Measurements from ENCODE around the gene FARS2. TPM values are rescaled to one million over a fixed set of nuclear protein-coding genes. Genes with fewer than 3 reads are reported as not detected.

The FARS2 gene
- polyA plus RNA-seq, 1 of the 3 experiments (the other 2 are of a cell fraction): 12.5 TPM

DNA sequence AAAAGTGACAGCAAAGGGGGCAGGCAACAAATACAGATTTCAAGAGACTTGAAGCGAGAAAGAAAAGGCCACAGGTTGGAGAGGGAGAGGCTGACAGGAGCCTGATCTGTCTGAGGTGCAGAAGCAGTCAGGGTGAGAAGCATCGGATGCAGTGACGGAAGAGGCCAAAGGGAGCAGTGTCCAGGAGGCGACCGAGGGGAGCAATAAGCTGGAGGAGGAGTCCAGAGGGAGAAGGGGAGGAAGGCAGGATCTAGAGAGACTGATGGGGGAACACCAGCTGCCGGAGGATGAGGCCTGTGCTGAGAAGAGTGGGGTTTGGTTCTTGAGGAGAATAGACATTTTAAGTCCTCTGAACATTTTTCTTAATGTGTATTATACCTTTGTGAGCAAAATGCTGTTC, 23.8 kb downstream of the FARS2 start:
- Histone ChIP-seq H3K4me2 (no peak overlapping the region), H4K20me1 (ENCODE audit: insufficient read depth) (peaks cover 13% of the 10 kb centered on the region), H3K9ac (no peak overlapping the region), H3K27ac (ENCODE audit: low read depth in 2 of 2, low read length in 1 of 2) (no peak overlapping the region), H3F3A (replicated peaks; ENCODE audit: insufficient read depth) (no peaks in the 10 kb centered on the region), H3K27me3 (ENCODE audit: insufficient read depth) (no peaks in the 10 kb centered on the region), H3K9me3 (no peaks in the 10 kb centered on the region), H3K36me3 (replicated peaks in 1 of 2; ENCODE audit: control insufficient read depth in 1 of 2, insufficient read depth in 2 of 2, low read length in 1 of 2) (no peaks in the 10 kb centered on the region), H3K79me2 (ENCODE audit: insufficient read depth) (peaks cover 9% of the 10 kb centered on the region), H2AFZ (ENCODE audit: low read depth) (no peak overlapping the region), H3K4me3 (ENCODE audit: low read depth in 2 of 2, low read length in 1 of 2) (no peak overlapping the region), H3K9me2 (no peaks in the 10 kb centered on the region), H3K4me1 (ENCODE audit: control insufficient read depth in 1 of 2, insufficient read depth in 2 of 2, low read depth in 1 of 2, low read length in 1 of 2) (peaks cover 0 to 3% of the 10 kb centered on the region in 2 experiments; a peak in 1 of 4 replicates)
- CTCF ChIA-PET: no interaction called here
- WGBS (ENCODE audit: low lambda C conversion rate): 97% methylated on average over 6 of the region's 6 CpGs
- no peak for DNase-seq
- TF ChIP-seq FOXJ3 (CRISPR knock-in tag; IDR thresholded peaks at IDR 0.05): no peak
- TF ChIP-seq CTCF (IDR thresholded peaks at IDR 0.05): no peak
- TF ChIP-seq, protein P1, sequence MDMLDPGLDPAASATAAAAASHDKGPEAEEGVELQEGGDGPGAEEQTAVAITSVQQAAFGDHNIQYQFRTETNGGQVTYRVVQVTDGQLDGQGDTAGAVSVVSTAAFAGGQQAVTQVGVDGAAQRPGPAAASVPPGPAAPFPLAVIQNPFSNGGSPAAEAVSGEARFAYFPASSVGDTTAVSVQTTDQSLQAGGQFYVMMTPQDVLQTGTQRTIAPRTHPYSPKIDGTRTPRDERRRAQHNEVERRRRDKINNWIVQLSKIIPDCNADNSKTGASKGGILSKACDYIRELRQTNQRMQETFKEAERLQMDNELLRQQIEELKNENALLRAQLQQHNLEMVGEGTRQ (IDR thresholded peaks at IDR 0.05; ENCODE audit: borderline replicate concordance, low read depth, low read length): no peak
- no peak for TF ChIP-seq EP300 (IDR thresholded peaks at IDR 0.05; ENCODE audit: borderline replicate concordance in 1 of 2, low read depth in 1 of 2, low read length in 1 of 2)
- no peak for TF ChIP-seq TEAD4 (IDR thresholded peaks at IDR 0.05; ENCODE audit: borderline replicate concordance, insufficient read depth)
- no peak for TF ChIP-seq CHD2 (IDR thresholded peaks at IDR 0.05; ENCODE audit: low read length, partially characterized antibody)
- no peak for TF ChIP-seq GABPA (IDR thresholded peaks at IDR 0.05; ENCODE audit: low read depth)
- no peak for TF ChIP-seq RCOR1 (IDR thresholded peaks at IDR 0.05; ENCODE audit: low read length)
- TF ChIP-seq FOXM1 (IDR thresholded peaks at IDR 0.05; ENCODE audit: low read depth): no peak
- TF ChIP-seq EZH2phosphoT487 (IDR thresholded peaks at IDR 0.05; ENCODE audit: borderline replicate concordance, low read depth): no peak
- TF ChIP-seq REST (IDR thresholded peaks at IDR 0.05; ENCODE audit: low read depth, low read length): no peak
- no peak for TF ChIP-seq GATA2 (CRISPR knock-in tag; IDR thresholded peaks at IDR 0.05)
- POLR2A ChIA-PET: no interaction called here
